HG03095 (cell line): ENCODE data around the gene GNB2.
"Not testable (repeated sequence)": the region's sequence is repeated elsewhere in the genome, so short reads cannot be mapped to it uniquely, and the experiment has no call there.

Experiments
- ATAC-seq: cut with Tn5 transposase; IDR thresholded peaks from one replicate; pipeline ENCODE4 v1.9.1; 2021; ENCODE audit warnings: moderate library complexity; ENCODE audit not compliant: unreplicated experiment

Gene GNB2

GRCh38 chr7:100723732-100724275 is 50.3 kb downstream of the GNB2 start:
- ATAC-seq, result no peak

- not testable (repeated sequence) for ATAC-seq
Observed at GRCh38 chr7:100724364-100724763, 50.8 kb downstream of the GNB2 start.

GRCh38 chr7:100726996-100727761 is 53.6 kb downstream of the GNB2 start:
- no peak for ATAC-seq

GRCh38 chr7:100728196-100728595 is 54.7 kb downstream of the GNB2 start:
- no peak for ATAC-seq
